Measurements from ENCODE around the gene GIT1.

GIT1 gene, protein sequence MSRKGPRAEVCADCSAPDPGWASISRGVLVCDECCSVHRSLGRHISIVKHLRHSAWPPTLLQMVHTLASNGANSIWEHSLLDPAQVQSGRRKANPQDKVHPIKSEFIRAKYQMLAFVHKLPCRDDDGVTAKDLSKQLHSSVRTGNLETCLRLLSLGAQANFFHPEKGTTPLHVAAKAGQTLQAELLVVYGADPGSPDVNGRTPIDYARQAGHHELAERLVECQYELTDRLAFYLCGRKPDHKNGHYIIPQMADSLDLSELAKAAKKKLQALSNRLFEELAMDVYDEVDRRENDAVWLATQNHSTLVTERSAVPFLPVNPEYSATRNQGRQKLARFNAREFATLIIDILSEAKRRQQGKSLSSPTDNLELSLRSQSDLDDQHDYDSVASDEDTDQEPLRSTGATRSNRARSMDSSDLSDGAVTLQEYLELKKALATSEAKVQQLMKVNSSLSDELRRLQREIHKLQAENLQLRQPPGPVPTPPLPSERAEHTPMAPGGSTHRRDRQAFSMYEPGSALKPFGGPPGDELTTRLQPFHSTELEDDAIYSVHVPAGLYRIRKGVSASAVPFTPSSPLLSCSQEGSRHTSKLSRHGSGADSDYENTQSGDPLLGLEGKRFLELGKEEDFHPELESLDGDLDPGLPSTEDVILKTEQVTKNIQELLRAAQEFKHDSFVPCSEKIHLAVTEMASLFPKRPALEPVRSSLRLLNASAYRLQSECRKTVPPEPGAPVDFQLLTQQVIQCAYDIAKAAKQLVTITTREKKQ

DNA sequence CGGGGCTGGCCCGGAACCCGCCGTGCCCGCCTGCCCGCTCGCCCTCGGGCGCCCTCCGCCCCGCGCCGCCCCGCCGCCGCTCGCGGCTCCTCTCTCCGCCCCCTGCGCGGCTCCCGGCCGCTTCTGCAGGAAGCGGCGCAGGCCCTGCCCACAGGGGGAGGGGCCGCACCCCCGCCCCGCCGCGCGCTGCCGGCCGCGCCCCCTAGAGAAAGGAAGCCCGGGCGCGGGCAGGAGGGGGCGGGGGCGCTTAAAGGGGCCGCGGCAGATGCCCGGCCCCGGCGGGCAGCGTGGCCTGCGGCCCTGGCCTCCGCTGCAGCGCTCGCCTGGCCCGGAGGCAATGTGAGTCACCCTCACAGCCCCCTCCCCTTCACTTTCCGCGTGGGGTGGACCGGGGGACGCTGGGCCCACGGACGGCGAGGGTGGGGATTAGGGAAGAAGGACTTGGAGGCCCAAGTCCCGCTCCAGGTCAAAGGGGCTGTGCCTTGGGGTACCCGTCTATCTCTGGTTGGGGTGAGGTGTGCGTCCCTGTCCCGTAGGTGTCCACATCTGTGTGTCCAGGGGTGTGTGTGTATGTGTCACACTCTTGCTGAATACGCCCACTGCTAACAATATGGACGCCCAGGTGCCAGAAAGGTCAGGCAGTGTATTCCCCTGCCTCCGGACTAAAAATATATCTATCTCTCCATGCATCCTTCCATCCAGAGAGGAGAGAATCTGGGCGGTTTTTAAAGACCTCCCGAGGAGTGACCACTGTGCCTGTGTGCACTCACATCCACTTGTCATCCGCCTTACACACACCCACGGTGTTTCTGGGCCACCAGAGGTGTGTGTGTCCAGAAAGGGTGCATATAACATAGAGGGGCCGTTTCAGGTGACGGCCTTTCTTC is at the start of gene GIT1:
GIT1 (minus strand) TSS at position 125 of the 887 bp plus-strand sequence. CDS start 270 bp downstream, outside the sequence.
- peak within 1 kb of the TSS; percentile 75 for H3K4me3 ChIP-seq (ENCODE audit: low read depth, low read length)
- peak; percentile 92 for DNase-seq (ENCODE audit: low read depth)
- TF ChIP-seq MYC (IDR thresholded peaks at IDR 0.05; ENCODE audit: low read depth, low read length) (no peak), POLR2A (IDR thresholded peaks at IDR 0.05; ENCODE audit: extremely low read depth, insufficient read length) (peak; percentile 60)
- TF ChIP-seq, protein P1, sequence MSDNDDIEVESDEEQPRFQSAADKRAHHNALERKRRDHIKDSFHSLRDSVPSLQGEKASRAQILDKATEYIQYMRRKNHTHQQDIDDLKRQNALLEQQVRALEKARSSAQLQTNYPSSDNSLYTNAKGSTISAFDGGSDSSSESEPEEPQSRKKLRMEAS (IDR thresholded peaks at IDR 0.05; ENCODE audit: low read depth, low read length), result no peak

DNA sequence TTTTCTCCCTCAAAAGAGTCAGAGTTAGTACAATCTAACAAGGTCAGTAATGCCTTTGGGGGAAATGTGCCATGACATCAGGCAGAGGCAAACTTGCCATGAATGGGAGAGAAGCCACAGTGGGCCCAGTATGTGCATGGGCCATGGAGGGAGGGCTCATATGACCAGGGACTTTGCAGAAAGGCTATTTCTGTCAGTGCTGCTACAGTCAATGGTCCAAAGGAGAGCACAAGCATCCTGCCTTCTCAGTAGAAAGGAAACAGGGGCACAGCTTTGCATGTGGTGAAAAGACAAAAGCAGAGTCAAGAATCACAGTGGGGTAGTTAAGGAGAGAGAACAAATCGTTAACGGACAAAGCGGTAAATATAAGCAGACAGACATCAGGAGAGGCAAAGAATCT is 44.4 kb upstream of the GIT1 start:
- TF ChIP-seq, protein P2, sequence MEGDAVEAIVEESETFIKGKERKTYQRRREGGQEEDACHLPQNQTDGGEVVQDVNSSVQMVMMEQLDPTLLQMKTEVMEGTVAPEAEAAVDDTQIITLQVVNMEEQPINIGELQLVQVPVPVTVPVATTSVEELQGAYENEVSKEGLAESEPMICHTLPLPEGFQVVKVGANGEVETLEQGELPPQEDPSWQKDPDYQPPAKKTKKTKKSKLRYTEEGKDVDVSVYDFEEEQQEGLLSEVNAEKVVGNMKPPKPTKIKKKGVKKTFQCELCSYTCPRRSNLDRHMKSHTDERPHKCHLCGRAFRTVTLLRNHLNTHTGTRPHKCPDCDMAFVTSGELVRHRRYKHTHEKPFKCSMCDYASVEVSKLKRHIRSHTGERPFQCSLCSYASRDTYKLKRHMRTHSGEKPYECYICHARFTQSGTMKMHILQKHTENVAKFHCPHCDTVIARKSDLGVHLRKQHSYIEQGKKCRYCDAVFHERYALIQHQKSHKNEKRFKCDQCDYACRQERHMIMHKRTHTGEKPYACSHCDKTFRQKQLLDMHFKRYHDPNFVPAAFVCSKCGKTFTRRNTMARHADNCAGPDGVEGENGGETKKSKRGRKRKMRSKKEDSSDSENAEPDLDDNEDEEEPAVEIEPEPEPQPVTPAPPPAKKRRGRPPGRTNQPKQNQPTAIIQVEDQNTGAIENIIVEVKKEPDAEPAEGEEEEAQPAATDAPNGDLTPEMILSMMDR (IDR thresholded peaks at IDR 0.05; ENCODE audit: low read depth, low read length), result no peak
- TF ChIP-seq MYC (IDR thresholded peaks at IDR 0.05; ENCODE audit: low read depth, low read length), result no peak
- no peak for TF ChIP-seq POLR2A (IDR thresholded peaks at IDR 0.05; ENCODE audit: extremely low read depth, insufficient read length)
- TF ChIP-seq, protein P1 (IDR thresholded peaks at IDR 0.05; ENCODE audit: low read depth, low read length), result no peak
- H3K4me3 ChIP-seq (ENCODE audit: low read depth, low read length), result no peak overlapping the region
- DNase-seq (ENCODE audit: low read depth), result no peak

DNA sequence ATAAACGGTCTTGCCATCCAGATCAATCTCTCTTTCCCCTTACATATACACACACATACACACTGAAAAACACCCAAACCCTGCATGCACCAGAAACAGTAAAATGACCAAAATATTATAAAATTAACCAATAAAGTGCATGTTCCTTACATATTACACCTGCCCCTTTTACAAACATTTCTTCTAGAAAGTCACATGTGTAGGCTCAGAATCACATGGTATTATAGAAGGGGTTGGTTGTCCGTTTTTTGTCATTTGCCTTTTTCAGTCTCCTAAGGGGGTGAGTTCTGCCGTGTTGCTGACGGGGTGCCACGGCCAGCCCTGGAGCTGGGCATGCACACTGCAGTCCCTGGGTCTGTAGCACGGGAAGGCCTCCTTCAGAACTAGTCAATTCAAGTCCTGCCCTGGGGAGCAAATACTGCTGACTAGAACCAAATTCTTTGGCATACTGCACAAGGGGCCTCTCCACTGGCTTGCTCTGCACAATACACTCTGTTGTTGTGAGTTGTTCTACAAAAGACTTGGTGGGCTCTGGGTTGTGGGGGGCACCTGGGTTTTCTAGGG is 41.3 kb upstream of the GIT1 start:
- H3K4me3 ChIP-seq (ENCODE audit: low read depth, low read length), result no peak overlapping the region
- TF ChIP-seq, protein P1 (IDR thresholded peaks at IDR 0.05; ENCODE audit: low read depth, low read length), result no peak
- TF ChIP-seq, protein P2 (IDR thresholded peaks at IDR 0.05; ENCODE audit: low read depth, low read length), result no peak
- no peak for TF ChIP-seq POLR2A (IDR thresholded peaks at IDR 0.05; ENCODE audit: extremely low read depth, insufficient read length)
- no peak for TF ChIP-seq MYC (IDR thresholded peaks at IDR 0.05; ENCODE audit: low read depth, low read length)
- DNase-seq (ENCODE audit: low read depth), result no peak

DNA sequence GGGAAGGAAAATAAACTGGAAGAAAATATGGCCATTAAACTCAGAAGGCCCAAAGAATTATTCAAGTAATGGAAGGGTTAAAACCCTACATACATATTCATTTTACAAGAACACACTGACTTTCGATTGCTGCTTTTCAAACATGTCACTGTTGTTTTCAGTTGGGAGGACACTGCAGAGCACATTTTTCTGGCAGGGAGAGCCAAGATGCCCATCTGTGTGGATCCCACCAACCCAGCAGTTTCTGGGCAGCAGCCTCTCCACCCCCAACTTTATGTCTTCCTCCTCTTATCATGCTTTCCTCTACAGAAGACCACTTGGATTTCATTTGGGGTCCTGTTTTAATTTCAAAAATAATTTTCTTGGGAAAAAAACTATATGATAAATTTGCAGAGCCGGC is 40.4 kb upstream of the GIT1 start:
- no peak for TF ChIP-seq MYC (IDR thresholded peaks at IDR 0.05; ENCODE audit: low read depth, low read length)
- TF ChIP-seq, protein P2 (IDR thresholded peaks at IDR 0.05; ENCODE audit: low read depth, low read length), result no peak
- TF ChIP-seq POLR2A (IDR thresholded peaks at IDR 0.05; ENCODE audit: extremely low read depth, insufficient read length), result no peak
- TF ChIP-seq, protein P1 (IDR thresholded peaks at IDR 0.05; ENCODE audit: low read depth, low read length), result no peak
- no peak overlapping the region for H3K4me3 ChIP-seq (ENCODE audit: low read depth, low read length)
- DNase-seq (ENCODE audit: low read depth), result no peak

DNA sequence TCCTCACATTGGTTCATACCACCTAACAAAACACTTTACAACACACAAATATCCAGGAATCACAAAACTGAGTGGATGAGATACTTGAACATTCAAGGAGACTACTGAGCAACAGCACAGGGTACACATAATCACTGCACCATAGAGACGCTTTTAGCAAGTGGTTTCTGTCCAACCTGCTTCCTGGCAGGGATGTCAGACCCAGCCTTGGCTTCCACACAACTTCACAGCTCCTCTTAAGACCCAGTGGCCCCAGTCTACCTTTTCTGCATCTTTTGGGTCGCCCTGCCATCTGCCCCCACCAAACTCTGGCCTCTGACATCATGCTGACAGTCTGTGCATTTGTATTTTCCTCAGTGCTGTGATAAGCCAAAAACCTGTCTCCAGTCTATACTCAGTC is 39.2 kb upstream of the GIT1 start:
- DNase-seq (ENCODE audit: low read depth), result no peak
- no peak overlapping the region for H3K4me3 ChIP-seq (ENCODE audit: low read depth, low read length)
- TF ChIP-seq, protein P1 (IDR thresholded peaks at IDR 0.05; ENCODE audit: low read depth, low read length), result no peak
- TF ChIP-seq POLR2A (IDR thresholded peaks at IDR 0.05; ENCODE audit: extremely low read depth, insufficient read length) (no peak), MYC (IDR thresholded peaks at IDR 0.05; ENCODE audit: low read depth, low read length) (no peak)
- TF ChIP-seq, protein P2 (IDR thresholded peaks at IDR 0.05; ENCODE audit: low read depth, low read length), result no peak

Measured in NB4 (cell line).